B cell (primary cell): ENCODE data around the gene ARHGAP36. TPM values are rescaled to one million over a fixed set of nuclear protein-coding genes. Genes with fewer than 3 reads are reported as not detected.

Experiments used
- ATAC-seq: fragments of 200-7000 bp; cut with Tn5 transposase; one replicate; pipeline ENCODE4 v1.10.0; 2021; ENCODE audit warnings: low read depth, mild to moderate bottlenecking, moderate number of reproducible peaks, moderate library complexity
- CTCF ChIA-PET: fragments of 350-600 bp; sonication (Branson Sonifier 250); formaldehyde crosslinking; loops from one replicate; lab custom pipeline; 2021; ENCODE audit warnings: antibody characterized with exemption, inconsistent platforms; lab: Charles Lee
- POLR2A ChIA-PET: fragments of 350-600 bp; sonication (Branson Sonifier 250); formaldehyde crosslinking; loops from one replicate; lab custom pipeline; 2021; ENCODE audit warnings: antibody characterized with exemption; lab: Charles Lee
- DNase-seq: peaks from one replicate; pipeline ENCODE4 v3.0.0; 2013
- H2AFZ ChIP-seq: 2 replicates; pipeline ENCODE4 v1.6.1; 2012; ENCODE audit warnings: mild to moderate bottlenecking, low read depth, low read length; ENCODE audit not compliant: insufficient read depth, poor library complexity, severe bottlenecking
- H3K27ac ChIP-seq, 2 donors: 1 replicate in 1 of 2; 2 replicates in 1 of 2; pipeline ENCODE4 v1.5.1; 2012 to 2013; ENCODE audit warnings: low read length in 2 of 2, mild to moderate bottlenecking in 2 of 2, moderate library complexity in 1 of 2
- H3K27me3 ChIP-seq, 4 experiments: fragments of 200-600 bp in 1 of 4; sonication (generic) in 1 of 4; replicated peaks in 1 of 4; 1 replicate in 2 of 4; 2 replicates in 2 of 4; pipeline versions ENCODE4 v1.6.1 to v1.7.0; 2013 to 2016; ENCODE audit warnings: low read length in 3 of 4, mild to moderate bottlenecking in 2 of 4, mixed read lengths in 1 of 4, moderate library complexity in 1 of 4; ENCODE audit not compliant: insufficient read depth in 4 of 4, control insufficient read depth in 3 of 4; ENCODE audit errors: control extremely low read depth in 1 of 4
- H3K36me3 ChIP-seq, 2 experiments: replicated peaks in 1 of 2; 1 replicate in 1 of 2; 2 replicates in 1 of 2; pipeline versions ENCODE4 v1.6.1 to v1.7.1; 2013; ENCODE audit warnings: low read length in 1 of 2; ENCODE audit not compliant: insufficient read depth in 2 of 2, control insufficient read depth in 1 of 2; ENCODE audit errors: control extremely low read depth in 1 of 2, extremely low read depth in 1 of 2
- H3K4me1 ChIP-seq, 2 donors: fragments of 200-600 bp in 1 of 2; sonication (generic) in 1 of 2; 1 replicate in 1 of 2; 2 replicates in 1 of 2; pipeline versions ENCODE4 v1.5.1 to v1.6.1; 2013 to 2017; ENCODE audit warnings: low read length in 2 of 2; ENCODE audit not compliant: control insufficient read depth in 2 of 2, insufficient read depth in 2 of 2
- H3K4me2 ChIP-seq: replicated peaks from 2 replicates; pipeline ENCODE3; 2012; ENCODE audit warnings: mild to moderate bottlenecking, low read depth, low read length; ENCODE audit not compliant: poor library complexity, severe bottlenecking
- H3K4me3 ChIP-seq, 5 experiments: fragments of 200-600 bp in 1 of 5; sonication (generic) in 1 of 5; 1 replicate in 3 of 5; 2 replicates in 2 of 5; pipeline versions ENCODE4 v1.5.1 to v1.7.0; 2011 to 2016; ENCODE audit warnings: low read length in 4 of 5, mild to moderate bottlenecking in 4 of 5, low read depth in 2 of 5, control low read depth in 1 of 5, moderate library complexity in 1 of 5; ENCODE audit not compliant: insufficient read depth in 1 of 5; ENCODE audit errors: control extremely low read depth in 1 of 5, extremely low read depth in 1 of 5
- H3K79me2 ChIP-seq: fragments of 200-600 bp; sonication (generic); one replicate; pipeline ENCODE4 v1.6.0; 2016; ENCODE audit warnings: low read length; ENCODE audit not compliant: control insufficient read depth, insufficient read depth
- H3K9ac ChIP-seq: fragments of 200-600 bp; sonication (generic); 2 replicates; pipeline ENCODE4 v1.6.1; 2017; ENCODE audit warnings: mild to moderate bottlenecking, low read length, moderate library complexity
- H3K9me3 ChIP-seq, 3 donors: one replicate each; pipeline versions ENCODE4 v1.6.1 to v1.7.1; 2013; ENCODE audit warnings: low read length in 2 of 3; ENCODE audit not compliant: control insufficient read depth in 2 of 3, insufficient read depth in 1 of 3; ENCODE audit errors: control extremely low read depth in 1 of 3
- H4K20me1 ChIP-seq: 2 replicates; pipeline ENCODE4 v1.6.0; 2012; ENCODE audit warnings: mild to moderate bottlenecking, low read length; ENCODE audit not compliant: insufficient read depth, control insufficient read depth, poor library complexity, severe bottlenecking
- H3K27ac Mint-ChIP-seq: one replicate; pipeline ENCODE4 v1.8.0; 2021; ENCODE audit warnings: mixed read lengths
- H3K27me3 Mint-ChIP-seq: one replicate; pipeline ENCODE4 v1.8.0; 2021; ENCODE audit warnings: mixed read lengths
- H3K4me1 Mint-ChIP-seq: one replicate; pipeline ENCODE4 v1.8.0; 2021; ENCODE audit warnings: mixed read lengths
- H3K4me3 Mint-ChIP-seq: one replicate; pipeline ENCODE4 v1.8.0; 2021; ENCODE audit warnings: mixed read lengths
- H3K9me3 Mint-ChIP-seq: one replicate; pipeline ENCODE4 v1.8.0; 2022; ENCODE audit warnings: mixed read lengths; ENCODE audit not compliant: insufficient read depth
- EZH2 ChIP-seq: IDR thresholded peaks from 2 replicates; pipeline ENCODE4 v1.6.1; 2012; ENCODE audit warnings: borderline replicate concordance, low read depth, mild to moderate bottlenecking, moderate library complexity, low read length; ENCODE audit not compliant: insufficient read depth, poor library complexity, severe bottlenecking
- WGBS: methylation state at CpG from one replicate; pipeline ENCODE4 v1.1.5; 2013; ENCODE audit warnings: missing lambda C conversion rate; ENCODE audit not compliant: insufficient coverage; 5-methylcytosine and 5-hydroxymethylcytosine counted together
- intact Hi-C: fragments of 100-400 bp; cut with micrococcal nuclease; formaldehyde crosslinking; loops from one replicate; pipeline ENCODE4 v1.10.0; 2022
- polyA plus RNA-seq: library from polyadenylated mRNA; depleted of rRNA; stranded (reverse); fragments of >200 nt; gene quantifications from 2 replicates; pipeline ENCODE4 v1.2.3, GENCODE V29; 2012
- total RNA-seq, 2 donors: library from RNA; stranded (reverse); fragments of 120-200 nt in 1 of 2; gene quantifications; 1 replicate in 1 of 2; 2 replicates in 1 of 2; pipeline versions ENCODE4 v1.2.3 to v1.2.4, GENCODE V29; 2013 to 2022
- TF ChIP-seq, protein P1 (sequence below): fragments of 200-600 bp; IDR thresholded peaks from one replicate; pipeline ENCODE4 v1.8.0; 2022; ENCODE audit warnings: antibody characterized with exemption, mild to moderate bottlenecking

The ARHGAP36 gene
- total and polyA plus RNA-seq, 2 donors (not counting 1 experiment from before 2014, with no cell fraction given) = not detected

DNA sequence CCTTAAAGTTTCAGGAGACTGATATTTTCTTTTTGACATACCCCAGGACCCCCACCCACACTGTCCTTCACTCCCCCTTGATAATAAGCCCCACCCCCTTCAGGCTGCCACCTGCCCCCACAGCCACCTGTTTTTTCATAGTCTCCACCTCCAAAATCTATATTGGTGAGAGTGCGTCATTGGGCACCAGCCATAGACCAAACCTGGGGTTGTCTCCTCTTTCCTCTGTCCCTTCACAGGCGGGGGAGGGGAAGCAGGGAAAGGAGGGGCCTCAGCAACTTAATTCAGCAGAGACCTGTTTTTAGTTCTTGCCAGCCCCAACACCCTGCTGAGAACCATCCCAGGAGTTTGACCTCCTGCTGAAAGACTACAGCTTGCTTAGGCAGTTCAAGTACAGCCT is 1.1 kb downstream of the ARHGAP36 start:
- intact Hi-C loops = no loop called here
- POLR2A ChIA-PET = no interaction called here

DNA sequence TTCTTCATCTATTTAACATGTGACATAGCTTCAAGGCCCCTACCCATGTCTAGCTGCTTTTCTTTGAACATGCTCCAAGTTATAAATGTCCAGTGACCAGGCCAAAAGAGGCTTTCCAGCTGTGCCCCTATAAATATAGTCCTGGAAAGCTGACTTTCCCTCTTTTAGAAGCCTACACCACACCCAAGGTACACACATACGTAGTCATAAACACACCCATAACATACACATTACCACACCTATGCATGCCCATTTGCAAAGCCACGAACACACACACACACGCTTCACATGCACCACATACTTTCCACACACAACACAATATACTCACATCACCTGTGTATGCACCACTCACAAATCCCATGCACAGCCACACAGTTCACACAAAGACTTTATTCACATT is 2.0 kb downstream of the ARHGAP36 start:
- no peak for TF ChIP-seq EZH2
- TF ChIP-seq, protein P1, sequence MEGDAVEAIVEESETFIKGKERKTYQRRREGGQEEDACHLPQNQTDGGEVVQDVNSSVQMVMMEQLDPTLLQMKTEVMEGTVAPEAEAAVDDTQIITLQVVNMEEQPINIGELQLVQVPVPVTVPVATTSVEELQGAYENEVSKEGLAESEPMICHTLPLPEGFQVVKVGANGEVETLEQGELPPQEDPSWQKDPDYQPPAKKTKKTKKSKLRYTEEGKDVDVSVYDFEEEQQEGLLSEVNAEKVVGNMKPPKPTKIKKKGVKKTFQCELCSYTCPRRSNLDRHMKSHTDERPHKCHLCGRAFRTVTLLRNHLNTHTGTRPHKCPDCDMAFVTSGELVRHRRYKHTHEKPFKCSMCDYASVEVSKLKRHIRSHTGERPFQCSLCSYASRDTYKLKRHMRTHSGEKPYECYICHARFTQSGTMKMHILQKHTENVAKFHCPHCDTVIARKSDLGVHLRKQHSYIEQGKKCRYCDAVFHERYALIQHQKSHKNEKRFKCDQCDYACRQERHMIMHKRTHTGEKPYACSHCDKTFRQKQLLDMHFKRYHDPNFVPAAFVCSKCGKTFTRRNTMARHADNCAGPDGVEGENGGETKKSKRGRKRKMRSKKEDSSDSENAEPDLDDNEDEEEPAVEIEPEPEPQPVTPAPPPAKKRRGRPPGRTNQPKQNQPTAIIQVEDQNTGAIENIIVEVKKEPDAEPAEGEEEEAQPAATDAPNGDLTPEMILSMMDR = no peak
- H4K20me1 ChIP-seq = no peaks in the 10 kb centered on the region
- ChIA-PET CTCF (no interaction called here), POLR2A (no interaction called here)
- H3K79me2 ChIP-seq = no peaks in the 10 kb centered on the region
- H3K4me3 Mint-ChIP-seq = no peak overlapping the region
- no peaks in the 10 kb centered on the region for H3K9me3 Mint-ChIP-seq
- H3K27ac Mint-ChIP-seq = no peak overlapping the region
- H3K4me3 ChIP-seq = no peak overlapping the region
- no peak overlapping the region for H3K27ac ChIP-seq
- WGBS = 88% methylated on average over 3 of the region's 3 CpGs
- H3K9ac ChIP-seq = no peak overlapping the region
- no peaks in the 10 kb centered on the region for H3K9me3 ChIP-seq
- H3K36me3 ChIP-seq = no peaks in the 10 kb centered on the region
- H3K4me1 Mint-ChIP-seq = no peaks in the 10 kb centered on the region
- no peak overlapping the region for H3K4me2 ChIP-seq
- peaks cover 0 to 10% (median 2%) of the 10 kb centered on the region in 4 experiments for H3K27me3 ChIP-seq
- peaks cover 21% of the 10 kb centered on the region for H3K27me3 Mint-ChIP-seq
- DNase-seq (no peak), ATAC-seq (no peak)
- no peak overlapping the region for H2AFZ ChIP-seq
- no peaks in the 10 kb centered on the region for H3K4me1 ChIP-seq
- intact Hi-C loops = no loop called here

More for the DNA sequence above, 1.1 kb downstream of the ARHGAP36 start:
- H3K36me3 ChIP-seq = no peaks in the 10 kb centered on the region
- DNase-seq (no peak), ATAC-seq (no peak)
- CTCF ChIA-PET = no interaction called here
- Mint-ChIP-seq H3K4me1 (no peaks in the 10 kb centered on the region), H3K27me3 (peaks cover 22% of the 10 kb centered on the region), H3K27ac (no peak overlapping the region), H3K9me3 (no peaks in the 10 kb centered on the region), H3K4me3 (no peak overlapping the region)
- H2AFZ ChIP-seq = no peak overlapping the region
- WGBS = no CpG with 5 or more reads among the region's 2 CpGs
- no peak for TF ChIP-seq EZH2
- TF ChIP-seq, protein P1 = no peak
- H3K27ac ChIP-seq = no peak overlapping the region
- H3K27me3 ChIP-seq = peaks cover 0 to 10% (median 2%) of the 10 kb centered on the region in 4 experiments
- no peak overlapping the region for H3K4me2 ChIP-seq
- no peak overlapping the region for H3K9ac ChIP-seq
- no peak overlapping the region for H3K4me3 ChIP-seq
- H3K79me2 ChIP-seq = no peaks in the 10 kb centered on the region
- H3K9me3 ChIP-seq = no peaks in the 10 kb centered on the region
- H4K20me1 ChIP-seq = no peaks in the 10 kb centered on the region
- H3K4me1 ChIP-seq = no peaks in the 10 kb centered on the region
